T-helper 2 cell treated with Interferon-gamma antibody and Interleukin-4, amounts not matched to agents 100 ng/mL and 5 ng/mL, for 36 hours (primary cell): ENCODE data around the gene COL4A4. TPM values are rescaled to one million over a fixed set of nuclear protein-coding genes. Genes with fewer than 3 reads are reported as not detected.
"Not testable (repeated sequence)": the region's sequence is repeated elsewhere in the genome, so short reads cannot be mapped to it uniquely, and the experiment has no call there.

Source experiments
- intact Hi-C: fragments of 100-400 bp; cut with micrococcal nuclease; formaldehyde crosslinking; loops from one replicate; pipeline ENCODE4 v1.15.1; 2023
- total RNA-seq: library from RNA; stranded (reverse); gene quantifications from 2 replicates; pipeline ENCODE4 v1.2.3, GENCODE V29; 2022

COL4A4 gene
- 0.07 and 0.11 TPM in 2 replicates for total RNA-seq

DNA sequence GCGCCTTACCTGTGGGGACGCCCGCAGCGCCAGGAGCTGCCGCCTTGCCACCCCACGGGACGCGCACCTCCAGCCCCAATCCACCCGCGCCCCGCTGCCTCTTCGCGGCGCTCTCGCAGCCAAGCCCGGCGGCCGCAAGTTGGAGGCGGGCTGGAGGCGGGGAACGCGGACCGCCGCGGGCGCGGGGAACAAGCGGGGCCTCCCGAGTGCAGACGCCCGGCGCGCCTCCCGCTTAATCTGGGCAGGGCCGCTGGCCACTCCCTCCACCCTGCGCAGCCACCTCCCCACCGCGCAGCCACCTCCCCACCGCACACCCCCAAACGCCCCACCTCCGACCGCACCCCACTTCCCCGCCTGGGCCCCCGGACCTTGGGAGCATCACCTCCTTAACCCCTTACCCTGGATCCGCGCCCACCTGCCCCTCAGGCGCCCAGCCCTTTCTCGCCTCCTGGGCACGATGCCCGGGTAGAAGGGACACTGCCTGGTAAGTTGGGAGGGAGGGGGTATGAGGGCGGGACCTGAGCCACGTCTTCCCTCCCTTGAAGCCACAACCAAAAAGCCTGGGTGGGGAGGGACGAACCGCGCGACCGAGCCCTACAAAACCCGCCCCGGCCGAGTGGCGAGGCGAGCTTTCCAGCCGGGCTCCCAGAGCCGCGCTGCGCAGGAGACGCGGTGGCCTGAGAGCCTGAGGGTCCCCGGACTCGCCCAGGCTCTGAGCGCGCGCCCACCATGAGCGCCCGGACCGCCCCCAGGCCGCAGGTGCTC lies at the start of gene COL4A4, which contains the start of gene COL4A3:
TSS of gene COL4A4 (minus strand) at position 208 of the 765 bp plus-strand sequence. CDS start 16,722 bp downstream, outside the sequence.
TSS of gene COL4A3 (plus strand) at position 627 of the 765 bp plus-strand sequence. CDS start at position 730, 103 bp downstream.
- intact Hi-C loops = no loop called here

GRCh38 chr2:227207573-227207972 lies 43.6 kb upstream of the COL4A4 start:
- intact Hi-C loops = no loop called here

- intact Hi-C loops = no loop called here
Observed at GRCh38 chr2:227206406-227206805, 42.4 kb upstream of the COL4A4 start.

DNA sequence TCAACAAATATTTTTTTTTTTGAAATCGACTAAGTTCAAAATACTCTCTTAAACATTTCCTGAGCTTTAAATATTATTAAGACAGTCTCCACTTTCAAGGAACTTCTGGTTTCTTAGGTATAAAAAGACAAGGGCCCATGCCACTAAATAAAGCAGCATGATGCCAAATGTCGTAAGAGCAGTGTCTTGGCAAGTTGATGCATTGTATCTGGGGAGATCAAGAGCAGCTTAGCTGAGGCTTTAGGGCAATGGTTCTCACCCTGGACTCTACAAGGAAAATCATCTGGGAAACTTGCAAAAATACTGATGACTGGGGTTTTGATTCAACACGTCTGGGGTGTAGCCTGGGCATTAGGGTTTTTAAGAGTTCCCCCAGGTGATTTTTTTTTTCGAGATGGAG lies 41.7 kb upstream of the COL4A4 start:
- intact Hi-C loops = no loop called here

DNA sequence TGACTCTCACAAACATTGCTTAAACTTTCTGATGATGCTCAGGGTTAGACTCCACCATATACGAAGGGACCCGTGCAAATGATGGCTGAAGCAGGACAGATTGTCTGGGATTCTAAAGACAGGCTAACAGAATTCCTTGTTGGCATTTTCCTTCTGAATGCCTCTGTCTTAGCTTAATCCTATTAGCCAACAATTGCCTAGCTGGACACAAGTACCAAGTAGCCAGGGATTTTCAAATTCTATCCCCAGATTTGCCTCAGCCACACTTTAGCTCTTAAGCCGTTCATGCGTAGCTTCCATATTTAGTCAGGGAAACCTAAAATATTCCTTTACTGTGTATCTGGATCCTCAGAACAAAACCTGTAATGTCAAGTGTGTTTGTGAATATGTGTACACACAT lies 40.4 kb upstream of the COL4A4 start:
- intact Hi-C loops = no loop called here

- intact Hi-C loops = no loop called here
Observed at GRCh38 chr2:227201771-227202170, 37.8 kb upstream of the COL4A4 start.

DNA sequence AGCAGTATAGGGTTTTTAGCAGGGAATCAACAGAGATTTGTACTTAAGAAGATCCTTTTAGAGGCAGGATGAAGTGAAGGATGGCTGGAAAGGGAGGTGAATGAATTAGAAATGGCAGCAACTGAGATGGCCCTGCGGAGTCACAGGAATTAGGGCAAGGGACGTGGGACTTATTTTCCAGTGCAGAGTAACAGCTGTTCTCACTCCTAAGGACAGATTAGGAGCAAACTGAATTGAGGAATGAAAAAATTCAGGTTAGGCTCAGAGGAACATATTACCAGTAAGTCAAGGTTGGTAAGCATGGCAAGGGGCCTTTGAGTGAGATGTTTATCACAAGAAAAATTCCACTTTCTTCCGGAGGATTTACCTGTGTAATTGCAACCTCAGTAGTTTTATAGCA lies 34.9 kb upstream of the COL4A4 start:
- intact Hi-C loops = no loop called here

DNA sequence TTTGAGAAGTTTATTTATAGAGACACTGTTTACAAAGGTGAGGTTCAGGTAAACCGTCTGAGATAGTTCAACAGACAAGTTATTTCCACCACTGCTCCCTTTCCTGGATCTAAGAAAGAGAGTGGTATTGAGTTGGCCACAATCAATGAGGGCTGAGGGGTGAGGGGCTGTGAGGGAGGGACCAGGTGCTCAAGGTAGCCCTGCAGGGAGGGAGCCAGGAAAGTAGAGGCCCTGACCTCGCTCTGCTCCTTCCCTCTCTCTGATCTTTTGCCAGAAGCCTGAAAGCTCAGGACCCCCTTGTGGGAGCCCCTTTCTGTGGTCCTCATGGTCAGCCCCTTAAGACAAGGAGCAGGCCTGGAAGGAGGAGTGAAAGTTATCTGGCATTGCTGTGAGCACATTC lies 30.2 kb upstream of the COL4A4 start:
- intact Hi-C loops = no loop called here

DNA sequence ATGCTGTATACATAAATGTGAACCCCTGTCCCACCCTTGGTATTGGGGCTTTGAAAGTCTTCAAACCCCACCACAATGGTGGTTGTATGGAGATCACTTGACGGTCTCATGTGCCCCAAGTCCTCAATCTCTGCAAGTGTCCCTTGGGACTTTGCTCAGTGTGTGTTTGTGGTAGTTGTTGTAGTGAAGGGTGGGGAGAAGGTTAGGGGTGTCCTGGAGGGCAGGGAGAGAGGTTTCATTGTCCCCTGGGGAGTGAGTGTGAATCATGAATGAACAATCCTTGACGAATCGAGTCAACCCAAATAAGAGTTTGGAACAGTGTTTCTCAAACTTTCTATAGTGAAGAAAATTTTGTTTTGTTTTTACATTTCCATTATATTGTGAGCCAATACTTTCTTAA lies 28.5 kb upstream of the COL4A4 start:
- intact Hi-C loops = no loop called here

- intact Hi-C loops = no loop called here
Observed at GRCh38 chr2:227191367-227191766, 27.4 kb upstream of the COL4A4 start.

- intact Hi-C loops = no loop called here
Observed at GRCh38 chr2:227188292-227188691, 24.3 kb upstream of the COL4A4 start.

- intact Hi-C loops = no loop called here
Observed at GRCh38 chr2:227186751-227187150, 22.7 kb upstream of the COL4A4 start.

DNA sequence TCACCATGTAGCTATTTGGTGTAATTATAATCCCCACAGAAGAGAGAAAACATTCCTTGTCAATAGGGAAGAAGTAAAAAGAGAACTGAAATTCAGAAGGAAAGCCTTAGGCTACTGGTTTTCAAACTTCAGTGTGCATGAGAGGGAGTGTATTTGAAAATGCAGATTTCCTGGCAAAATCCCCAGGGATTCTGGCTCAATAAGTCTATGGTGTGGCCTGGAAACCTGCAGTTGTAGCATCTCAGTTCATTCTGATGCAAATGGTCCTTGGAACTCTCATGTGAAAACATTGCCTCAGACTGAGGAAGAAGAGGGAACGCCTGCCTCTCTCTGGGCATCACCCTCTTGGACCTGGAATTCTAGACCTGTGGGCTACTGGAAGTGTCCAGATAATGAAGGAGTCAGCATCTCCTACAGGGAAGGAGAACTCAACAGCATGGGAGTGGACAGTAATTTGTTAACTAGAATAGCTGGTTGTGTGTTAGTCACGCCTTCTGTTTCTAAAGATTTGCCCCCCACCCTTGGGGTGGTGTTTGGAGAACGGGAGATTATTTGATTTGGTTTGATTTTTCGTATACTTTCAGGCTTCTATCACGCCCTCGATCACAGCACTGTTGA lies 21.7 kb upstream of the COL4A4 start:
- intact Hi-C loops = no loop called here

GRCh38 chr2:227183657-227184367 lies 19.8 kb upstream of the COL4A4 start:
- intact Hi-C loops = no loop called here

- intact Hi-C loops = no loop called here
Observed at GRCh38 chr2:227182765-227183164, 18.8 kb upstream of the COL4A4 start.

DNA sequence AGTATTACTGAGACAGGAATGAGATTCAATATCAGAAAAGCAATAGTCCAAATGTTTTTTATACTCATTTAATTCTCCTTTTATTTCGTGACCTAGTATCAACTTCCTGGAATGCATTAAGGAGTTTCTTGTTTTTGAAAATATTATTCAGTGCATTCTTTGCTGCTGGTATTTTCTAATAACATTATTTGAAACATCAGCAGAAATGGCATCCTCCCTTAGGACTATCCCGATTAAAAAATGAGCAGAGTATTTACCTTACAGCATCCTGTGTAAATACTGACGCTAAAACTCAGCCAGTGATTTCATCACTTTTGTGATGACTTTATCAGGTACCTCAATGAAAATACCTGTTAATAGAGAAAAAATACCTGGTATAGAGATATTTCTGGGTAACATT lies 16.8 kb upstream of the COL4A4 start:
- intact Hi-C loops = no loop called here

- intact Hi-C loops = no loop called here
Observed at GRCh38 chr2:227179988-227180685, 16.1 kb upstream of the COL4A4 start.

- intact Hi-C loops = no loop called here
Observed at GRCh38 chr2:227177592-227178336, 13.8 kb upstream of the COL4A4 start.

DNA sequence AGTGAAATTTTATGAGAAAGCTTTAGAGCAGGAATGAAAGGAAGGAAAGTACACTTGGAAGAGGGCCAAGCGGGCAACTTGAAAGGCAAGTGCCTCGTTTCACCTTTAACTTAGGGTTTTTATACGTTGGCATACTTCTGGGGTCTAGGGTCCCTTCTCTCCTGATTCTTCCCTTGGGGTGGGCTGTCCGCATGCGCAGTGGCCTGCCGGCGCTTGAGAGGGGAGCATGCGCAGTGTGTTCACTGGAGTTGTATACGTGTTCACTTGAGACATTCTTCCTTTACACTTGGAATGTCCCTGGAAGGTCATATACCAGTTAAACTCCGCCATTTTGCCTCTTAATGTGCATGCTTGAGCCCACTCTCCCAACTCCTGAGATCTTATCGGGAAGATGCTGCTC lies 7.8 kb upstream of the COL4A4 start:
- intact Hi-C loops = not testable (repeated sequence)

DNA sequence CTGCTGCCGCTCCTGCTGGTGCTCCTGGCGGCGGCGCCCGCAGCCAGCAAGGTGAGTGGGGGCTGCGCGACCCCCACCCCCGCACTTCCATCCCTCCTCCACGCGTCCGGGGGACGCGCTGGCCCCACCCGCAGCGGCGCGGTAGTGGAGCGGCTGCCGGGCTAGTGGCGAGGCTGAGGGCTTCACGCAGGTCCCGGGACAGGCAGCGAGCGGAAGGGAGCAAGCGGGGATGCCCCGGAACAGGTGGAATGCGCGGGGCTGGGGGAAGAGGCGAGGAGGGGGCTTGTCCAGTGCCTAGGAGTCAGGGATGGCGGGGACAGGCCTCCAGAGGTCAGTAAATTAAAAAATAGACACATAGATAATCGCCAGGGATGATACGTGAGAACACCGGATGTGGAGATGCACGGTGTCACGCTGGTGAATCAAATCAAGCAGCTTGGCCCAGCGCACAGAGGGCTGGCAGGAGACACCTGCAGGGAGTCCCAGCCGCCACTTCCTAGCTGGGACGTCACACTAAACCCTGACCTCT lies 822 bp upstream of the COL4A4 start:
- intact Hi-C loops = no loop called here
